ENCODE results near the gene VSIG2.
A peak's percentile ranks its signal among the peaks of the same experiment; 100 is the strongest.

Gene VSIG2

GRCh38 chr11:124743050-124743449 is 9.0 kb downstream of the VSIG2 start:
- TF ChIP-seq, protein P1, sequence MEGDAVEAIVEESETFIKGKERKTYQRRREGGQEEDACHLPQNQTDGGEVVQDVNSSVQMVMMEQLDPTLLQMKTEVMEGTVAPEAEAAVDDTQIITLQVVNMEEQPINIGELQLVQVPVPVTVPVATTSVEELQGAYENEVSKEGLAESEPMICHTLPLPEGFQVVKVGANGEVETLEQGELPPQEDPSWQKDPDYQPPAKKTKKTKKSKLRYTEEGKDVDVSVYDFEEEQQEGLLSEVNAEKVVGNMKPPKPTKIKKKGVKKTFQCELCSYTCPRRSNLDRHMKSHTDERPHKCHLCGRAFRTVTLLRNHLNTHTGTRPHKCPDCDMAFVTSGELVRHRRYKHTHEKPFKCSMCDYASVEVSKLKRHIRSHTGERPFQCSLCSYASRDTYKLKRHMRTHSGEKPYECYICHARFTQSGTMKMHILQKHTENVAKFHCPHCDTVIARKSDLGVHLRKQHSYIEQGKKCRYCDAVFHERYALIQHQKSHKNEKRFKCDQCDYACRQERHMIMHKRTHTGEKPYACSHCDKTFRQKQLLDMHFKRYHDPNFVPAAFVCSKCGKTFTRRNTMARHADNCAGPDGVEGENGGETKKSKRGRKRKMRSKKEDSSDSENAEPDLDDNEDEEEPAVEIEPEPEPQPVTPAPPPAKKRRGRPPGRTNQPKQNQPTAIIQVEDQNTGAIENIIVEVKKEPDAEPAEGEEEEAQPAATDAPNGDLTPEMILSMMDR (IDR thresholded peaks at IDR 0.05; ENCODE audit: low read depth, low read length) = no peak
- no peak for DNase-seq (ENCODE audit: low read depth, low spot score)
- H3K4me3 ChIP-seq (ENCODE audit: low read depth, low read length) = no peak overlapping the region
- in situ Hi-C loops (cut with HindIII; ENCODE audit: low sequenced_read_pairs) = no loop called here

- no peak overlapping the region for H3K4me3 ChIP-seq (ENCODE audit: low read depth, low read length)
- no peak for DNase-seq (ENCODE audit: low read depth, low spot score)
- in situ Hi-C loops (cut with HindIII; ENCODE audit: low sequenced_read_pairs) = no loop called here
- TF ChIP-seq, protein P1 (IDR thresholded peaks at IDR 0.05; ENCODE audit: low read depth, low read length) = no peak
Measured at GRCh38 chr11:124742555-124742954, 9.5 kb downstream of the VSIG2 start.

GRCh38 chr11:124740277-124740882 is 11.7 kb downstream of the VSIG2 start:
- H3K4me3 ChIP-seq (ENCODE audit: low read depth, low read length) = peak overlapping the region; percentile 52
- DNase-seq (ENCODE audit: low read depth, low spot score) = no peak
- in situ Hi-C loops (cut with HindIII; ENCODE audit: low sequenced_read_pairs) = no loop called here
- TF ChIP-seq, protein P1 (IDR thresholded peaks at IDR 0.05; ENCODE audit: low read depth, low read length) = peak; percentile 42

DNA sequence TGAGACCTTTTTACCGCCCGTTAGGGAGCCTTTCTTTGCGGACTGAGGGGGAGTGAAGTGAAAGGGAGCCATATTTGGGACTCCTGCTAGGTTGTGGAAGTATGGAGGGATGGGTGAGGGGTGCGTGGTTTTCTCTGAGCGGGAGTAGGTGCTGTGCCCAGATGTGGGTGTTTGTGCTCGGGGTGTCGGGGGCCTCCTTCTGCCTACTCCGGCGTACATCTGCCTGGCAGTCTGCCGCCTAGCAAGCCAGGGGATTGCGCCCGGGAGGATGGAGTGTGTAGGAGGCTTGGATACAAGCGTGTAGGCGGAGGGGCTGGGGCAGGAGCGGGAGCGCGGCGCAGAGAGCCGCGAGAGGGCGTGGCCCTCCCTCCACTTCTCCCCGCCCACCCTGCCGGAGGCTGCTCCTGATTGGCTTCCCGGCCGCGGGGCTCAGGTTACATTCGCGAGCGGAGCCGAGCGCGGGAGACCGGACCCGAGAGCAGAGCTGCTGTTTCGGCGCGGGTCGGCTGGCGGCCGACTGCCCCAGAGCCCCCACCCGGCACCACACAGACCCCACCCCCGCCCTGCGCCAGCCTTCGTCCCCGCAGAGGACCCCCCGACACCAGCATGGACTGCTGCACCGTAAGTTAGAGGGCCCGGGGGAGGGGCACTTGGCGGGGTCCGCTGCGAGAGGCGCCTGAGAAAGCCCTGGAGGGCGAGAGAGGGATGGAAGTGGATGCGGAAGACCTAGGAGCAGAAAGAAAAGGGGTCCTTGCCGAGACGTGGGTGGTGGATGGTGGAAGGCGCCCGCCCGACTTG is 12.4 kb downstream of the VSIG2 start, which contains the start of gene NRGN:
TSS of gene NRGN (plus strand) at position 464 of the 798 bp plus-strand sequence. CDS start at position 607, 143 bp downstream.
- peak; percentile 89 for DNase-seq (ENCODE audit: low read depth, low spot score)
- H3K4me3 ChIP-seq (ENCODE audit: low read depth, low read length) = peak within 1 kb of the TSS; percentile 52
- in situ Hi-C loops (cut with HindIII; ENCODE audit: low sequenced_read_pairs) = no loop called here
- TF ChIP-seq, protein P1 (IDR thresholded peaks at IDR 0.05; ENCODE audit: low read depth, low read length) = no peak

- H3K4me3 ChIP-seq (ENCODE audit: low read depth, low read length) = peak overlapping the region; percentile 52
- no peak for DNase-seq (ENCODE audit: low read depth, low spot score)
- TF ChIP-seq, protein P1 (IDR thresholded peaks at IDR 0.05; ENCODE audit: low read depth, low read length) = no peak
- in situ Hi-C loops (cut with HindIII; ENCODE audit: low sequenced_read_pairs) = no loop called here
Measured at GRCh38 chr11:124738713-124739478, 13.2 kb downstream of the VSIG2 start.

- TF ChIP-seq, protein P1 (IDR thresholded peaks at IDR 0.05; ENCODE audit: low read depth, low read length) = no peak
- DNase-seq (ENCODE audit: low read depth, low spot score) = no peak
- in situ Hi-C loops (cut with HindIII; ENCODE audit: low sequenced_read_pairs) = no loop called here
- no peak overlapping the region for H3K4me3 ChIP-seq (ENCODE audit: low read depth, low read length)
Measured at GRCh38 chr11:124737638-124738305, 14.3 kb downstream of the VSIG2 start.

Measured in astrocyte of the spinal cord (primary cell).